RWPE1 (cell line): Measurements from ENCODE around the gene ACTC1.
"Not testable (repeated sequence)": the region's sequence is repeated elsewhere in the genome, so short reads cannot be mapped to it uniquely, and the experiment has no call there.

Experiments used
- CTCF ChIA-PET: fragments of 350-600 bp; sonication (Branson Sonifier 250); formaldehyde crosslinking; extraction: SDS; loops from one replicate; lab custom pipeline; 2021; lab: Yijun Ruan, JAX
- POLR2A ChIA-PET: fragments of 400-600 bp; formaldehyde crosslinking; extraction: SDS; loops from one replicate; lab custom pipeline; 2020; ENCODE audit warnings: antibody characterized with exemption; ENCODE audit not compliant: low non-redundant PET; lab: Yijun Ruan, JAX
- DNase-seq: peaks from one replicate; pipeline ENCODE4 v3.0.0; 2012; ENCODE audit warnings: low spot score
- H3K27ac ChIP-seq: fragments of 450-650 bp; 2 replicates; pipeline ENCODE4 v1.5.1; 2017
- TF ChIP-seq, protein P1 (sequence below): fragments of 450-650 bp; conservative IDR thresholded peaks from 2 replicates; pipeline ENCODE4 v1.5.1; 2017; ENCODE audit warnings: low read depth, mild to moderate bottlenecking

The ACTC1 gene

GRCh38 chr15:34820110-34820509, 24.8 kb upstream of the ACTC1 start:
- no peak for DNase-seq
- TF ChIP-seq, protein P1, sequence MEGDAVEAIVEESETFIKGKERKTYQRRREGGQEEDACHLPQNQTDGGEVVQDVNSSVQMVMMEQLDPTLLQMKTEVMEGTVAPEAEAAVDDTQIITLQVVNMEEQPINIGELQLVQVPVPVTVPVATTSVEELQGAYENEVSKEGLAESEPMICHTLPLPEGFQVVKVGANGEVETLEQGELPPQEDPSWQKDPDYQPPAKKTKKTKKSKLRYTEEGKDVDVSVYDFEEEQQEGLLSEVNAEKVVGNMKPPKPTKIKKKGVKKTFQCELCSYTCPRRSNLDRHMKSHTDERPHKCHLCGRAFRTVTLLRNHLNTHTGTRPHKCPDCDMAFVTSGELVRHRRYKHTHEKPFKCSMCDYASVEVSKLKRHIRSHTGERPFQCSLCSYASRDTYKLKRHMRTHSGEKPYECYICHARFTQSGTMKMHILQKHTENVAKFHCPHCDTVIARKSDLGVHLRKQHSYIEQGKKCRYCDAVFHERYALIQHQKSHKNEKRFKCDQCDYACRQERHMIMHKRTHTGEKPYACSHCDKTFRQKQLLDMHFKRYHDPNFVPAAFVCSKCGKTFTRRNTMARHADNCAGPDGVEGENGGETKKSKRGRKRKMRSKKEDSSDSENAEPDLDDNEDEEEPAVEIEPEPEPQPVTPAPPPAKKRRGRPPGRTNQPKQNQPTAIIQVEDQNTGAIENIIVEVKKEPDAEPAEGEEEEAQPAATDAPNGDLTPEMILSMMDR = no peak
- H3K27ac ChIP-seq = no peak overlapping the region
- ChIA-PET POLR2A (no interaction called here), CTCF (interaction anchor here (0.6 kb wide), 1 partner anchor 17 kb away, joined by 3 read pairs; no protein-coding TSS in a partner anchor)

DNA sequence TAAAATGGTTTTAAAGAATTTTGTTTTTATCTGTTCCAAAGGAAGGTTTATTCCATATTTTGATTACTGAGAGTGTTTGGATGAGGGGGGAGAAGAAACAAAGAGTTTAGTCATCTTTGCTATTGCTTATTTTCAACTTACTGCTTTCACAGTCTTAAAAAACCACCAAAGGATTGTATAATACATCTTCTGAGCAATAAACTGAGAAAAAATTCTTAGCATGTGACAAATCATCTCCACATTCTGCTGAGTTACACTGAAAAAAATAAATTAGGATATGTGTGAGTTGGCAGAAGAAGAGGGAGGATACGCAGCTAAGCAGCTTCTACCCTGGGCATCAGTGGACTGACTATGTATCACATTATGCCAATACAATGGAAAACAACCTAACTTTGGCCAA, 23.2 kb upstream of the ACTC1 start:
- no peak for DNase-seq
- H3K27ac ChIP-seq = no peak overlapping the region
- POLR2A ChIA-PET = no interaction called here
- TF ChIP-seq, protein P1 = no peak
- CTCF ChIA-PET = interaction anchor here (0.8 kb wide), 1 partner anchor 50 kb away, joined by 3 read pairs; no protein-coding TSS in a partner anchor

GRCh38 chr15:34815836-34816235, 20.5 kb upstream of the ACTC1 start:
- POLR2A ChIA-PET = no interaction called here
- CTCF ChIA-PET = interaction anchor here (0.6 kb wide), 2 partner anchors 92 to 115 kb away, joined by 3 to 4 read pairs; no protein-coding TSS in a partner anchor
- no peak overlapping the region for H3K27ac ChIP-seq
- TF ChIP-seq, protein P1 = no peak
- no peak for DNase-seq

- no peak overlapping the region for H3K27ac ChIP-seq
- POLR2A ChIA-PET = no interaction called here
- TF ChIP-seq, protein P1 = no peak
- CTCF ChIA-PET = interaction anchor here (0.5 kb wide), 1 partner anchor 192 kb away, joined by 6 read pairs; no protein-coding TSS in a partner anchor
- no peak for DNase-seq
Measured at GRCh38 chr15:34813446-34814190, 18.3 kb upstream of the ACTC1 start.

DNA sequence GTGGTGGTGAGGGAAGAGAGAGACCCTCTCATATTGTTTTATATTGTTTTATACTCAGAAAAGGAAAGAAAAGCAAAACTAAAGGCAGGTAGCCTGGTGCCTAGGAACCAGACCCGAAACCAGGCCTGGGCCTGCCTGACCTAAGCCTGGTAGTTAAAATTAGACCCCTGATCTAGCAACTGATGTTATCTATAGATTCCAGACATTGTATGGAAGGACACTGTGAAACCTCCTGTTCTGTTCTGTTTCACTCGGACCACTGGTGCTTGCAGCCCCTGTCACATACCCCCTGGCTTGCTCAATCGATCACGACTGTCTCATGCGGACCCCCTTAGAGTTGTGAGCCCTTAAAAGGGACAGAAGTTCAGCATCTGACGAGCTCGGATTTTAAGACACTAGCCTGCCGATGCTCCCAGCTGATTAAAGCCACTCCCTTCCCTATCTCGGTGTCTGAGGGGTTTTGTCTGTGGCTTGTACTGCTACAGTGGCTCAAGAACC, 17.6 kb upstream of the ACTC1 start:
- H3K27ac ChIP-seq, POLR2A ChIA-PET, DNase-seq: not testable (repeated sequence)
- CTCF ChIA-PET = interaction anchor here (0.6 kb wide), 2 partner anchors 10 to 28 kb away, joined by 3 to 4 read pairs; no protein-coding TSS in a partner anchor

GRCh38 chr15:34812369-34812768, 17.0 kb upstream of the ACTC1 start:
- TF ChIP-seq, protein P1 = no peak
- no peak for DNase-seq
- POLR2A ChIA-PET = no interaction called here
- CTCF ChIA-PET = interaction anchor here (0.5 to 0.6 kb wide), 3 partner anchors 10 to 27 kb away, joined by 3 to 4 read pairs (median 3); partner anchors contain the start of gene ACTC1
- H3K27ac ChIP-seq = no peak overlapping the region
